ENCODE measurements around the gene XXYLT1. TPM values are rescaled to one million over a fixed set of nuclear protein-coding genes. Genes with fewer than 3 reads are reported as not detected.
A peak's percentile ranks its signal among the peaks of the same experiment; 100 is the strongest.

Gene XXYLT1
- total and polyA plus RNA-seq, 2 of the 4 experiments (the other 2 are of a cell fraction), result 14.7 to 18.1 TPM

DNA sequence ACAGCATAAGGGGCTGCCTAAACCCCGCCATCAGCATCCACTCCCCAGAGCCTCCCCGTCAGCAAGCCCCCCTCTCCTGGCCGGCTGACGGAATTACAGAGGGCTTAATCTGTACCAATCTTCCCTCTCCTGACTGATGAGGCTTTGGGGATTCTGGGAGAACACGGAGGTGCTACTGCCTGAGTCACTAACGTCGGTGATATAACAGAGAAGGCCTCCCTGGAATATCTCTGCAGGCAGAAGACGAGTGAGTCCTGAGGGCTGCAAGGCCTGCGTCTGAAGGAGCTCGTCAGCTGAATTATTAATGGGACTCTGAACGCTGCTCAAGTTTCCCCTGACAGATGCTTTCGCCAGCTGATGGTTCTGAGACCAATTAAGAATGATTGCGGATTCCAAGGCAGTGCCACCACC is 147.7 kb downstream of the XXYLT1 start:
- no peak overlapping the region for H3K27ac ChIP-seq (ENCODE audit: insufficient read depth, low read length)
- TF ChIP-seq, protein P1, sequence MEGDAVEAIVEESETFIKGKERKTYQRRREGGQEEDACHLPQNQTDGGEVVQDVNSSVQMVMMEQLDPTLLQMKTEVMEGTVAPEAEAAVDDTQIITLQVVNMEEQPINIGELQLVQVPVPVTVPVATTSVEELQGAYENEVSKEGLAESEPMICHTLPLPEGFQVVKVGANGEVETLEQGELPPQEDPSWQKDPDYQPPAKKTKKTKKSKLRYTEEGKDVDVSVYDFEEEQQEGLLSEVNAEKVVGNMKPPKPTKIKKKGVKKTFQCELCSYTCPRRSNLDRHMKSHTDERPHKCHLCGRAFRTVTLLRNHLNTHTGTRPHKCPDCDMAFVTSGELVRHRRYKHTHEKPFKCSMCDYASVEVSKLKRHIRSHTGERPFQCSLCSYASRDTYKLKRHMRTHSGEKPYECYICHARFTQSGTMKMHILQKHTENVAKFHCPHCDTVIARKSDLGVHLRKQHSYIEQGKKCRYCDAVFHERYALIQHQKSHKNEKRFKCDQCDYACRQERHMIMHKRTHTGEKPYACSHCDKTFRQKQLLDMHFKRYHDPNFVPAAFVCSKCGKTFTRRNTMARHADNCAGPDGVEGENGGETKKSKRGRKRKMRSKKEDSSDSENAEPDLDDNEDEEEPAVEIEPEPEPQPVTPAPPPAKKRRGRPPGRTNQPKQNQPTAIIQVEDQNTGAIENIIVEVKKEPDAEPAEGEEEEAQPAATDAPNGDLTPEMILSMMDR (conservative IDR thresholded peaks at IDR 0.05; ENCODE audit: low read depth, low read length), result 0 out of 2 replicates have a peak, but pooled peaks have one; percentile 18
- TF ChIP-seq MXI1 (IDR thresholded peaks at IDR 0.05; ENCODE audit: borderline replicate concordance, low read depth, low read length), result no peak
- TF ChIP-seq NFE2L2 (IDR thresholded peaks at IDR 0.05; ENCODE audit: low read depth, low read length), result no peak
- TF ChIP-seq FOS (IDR thresholded peaks at IDR 0.05; ENCODE audit: low read depth, low read length), result no peak
- no peak for TF ChIP-seq SMC3 (IDR thresholded peaks at IDR 0.05; ENCODE audit: low read depth, low read length)
- TF ChIP-seq, protein P2, sequence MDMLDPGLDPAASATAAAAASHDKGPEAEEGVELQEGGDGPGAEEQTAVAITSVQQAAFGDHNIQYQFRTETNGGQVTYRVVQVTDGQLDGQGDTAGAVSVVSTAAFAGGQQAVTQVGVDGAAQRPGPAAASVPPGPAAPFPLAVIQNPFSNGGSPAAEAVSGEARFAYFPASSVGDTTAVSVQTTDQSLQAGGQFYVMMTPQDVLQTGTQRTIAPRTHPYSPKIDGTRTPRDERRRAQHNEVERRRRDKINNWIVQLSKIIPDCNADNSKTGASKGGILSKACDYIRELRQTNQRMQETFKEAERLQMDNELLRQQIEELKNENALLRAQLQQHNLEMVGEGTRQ (IDR thresholded peaks at IDR 0.05; ENCODE audit: low read depth, low read length), result no peak
- TF ChIP-seq RAD21 (IDR thresholded peaks at IDR 0.05; ENCODE audit: low read length), result 0 out of 2 replicates have a peak, but pooled peaks have one; percentile 20
- no peak overlapping the region for H2BK15ac ChIP-seq (ENCODE audit: low read depth, low read length)
- ATAC-seq (ENCODE audit: low read depth) (no peak), DNase-seq (peak; percentile 32)
- no peaks in the 10 kb centered on the region for H4K20me1 ChIP-seq (ENCODE audit: insufficient read depth, low read length)
- 0 out of 2 replicates have a peak overlapping the region, but pooled peaks have one; percentile 6 for H2AK5ac ChIP-seq (ENCODE audit: low read depth, low read length)
- peak overlapping the region; percentile 14 for H2AFZ ChIP-seq (replicated peaks; ENCODE audit: low read length, poor library complexity)
- in situ Hi-C loops (cut with MboI; ENCODE audit: low sequenced_read_pairs) (no loop called here), intact Hi-C loops (cut with micrococcal nuclease) (no loop called here), dilution Hi-C loops (cut with HindIII; ENCODE audit: low sequenced_read_pairs, unreplicated experiment) (no loop called here)
- CTCF ChIA-PET, result interaction anchor here (0.5 to 1.0 kb wide), 2 partner anchors 441 to 698 kb away, joined by 3 to 5 read pairs; no protein-coding TSS in a partner anchor
- H4K5ac ChIP-seq (ENCODE audit: low read depth, low read length), result no peak overlapping the region
- POLR2A ChIA-PET (ENCODE audit: unreplicated experiment), result no interaction called here
- H3K4me2 ChIP-seq (ENCODE audit: low read depth, low read length), result no peak overlapping the region
- no peak overlapping the region for H2AK9ac ChIP-seq (replicated peaks; ENCODE audit: low read depth, low read length, poor library complexity)
- peaks cover 7 to 40% of the 10 kb centered on the region in 2 experiments for H3K79me1 ChIP-seq (ENCODE audit: low read depth in 1 of 2, low read length in 2 of 2)
- no peak overlapping the region for H3K9ac ChIP-seq (ENCODE audit: low read depth, low read length)
- no peak overlapping the region for H3K4me3 ChIP-seq (ENCODE audit: insufficient read depth, low read depth, low read length)
- no peak overlapping the region for H2BK20ac ChIP-seq (ENCODE audit: low read depth, low read length)
- no peak overlapping the region for H3K18ac ChIP-seq (ENCODE audit: low read depth, low read length)
- H3K36me3 ChIP-seq (ENCODE audit: control insufficient read depth, insufficient read depth, low read length), result no peaks in the 10 kb centered on the region
- H3K14ac ChIP-seq (replicated peaks; ENCODE audit: low read depth, low read length), result 0 out of 2 replicates have a peak overlapping the region, but pooled peaks have one; percentile 23
- peaks cover 19% of the 10 kb centered on the region for H3K9me1 ChIP-seq (ENCODE audit: insufficient read depth, low read length)
- no peak overlapping the region; the same call in 1 of the 2 replicates for H4K91ac ChIP-seq (ENCODE audit: insufficient read depth, low read depth, low read length)
- BruUV-seq (replicated peaks), result no TSS peak
- H4K8ac ChIP-seq (ENCODE audit: low read depth in 2 of 2, low read length in 2 of 2), result no peak overlapping the region
- H2BK120ac ChIP-seq (ENCODE audit: low read depth, low read length), result no peak overlapping the region
- H3K4ac ChIP-seq (ENCODE audit: low read depth, low read length), result no peak overlapping the region
- 82% methylated on average over 6 of the region's 13 CpGs; no CpG with 5 or more reads in 1 of the 2 experiments for WGBS, 2 experiments (ENCODE audit: extremely low coverage in 2 of 2, insufficient read length in 1 of 2)
- no peaks in the 10 kb centered on the region for H3K9me3 ChIP-seq (ENCODE audit: control insufficient read depth, insufficient read depth, low read length)
- H3K56ac ChIP-seq (ENCODE audit: extremely low read depth, insufficient read depth, low read length), result no peak overlapping the region
- no peak overlapping the region for H3K23ac ChIP-seq (ENCODE audit: low read depth, low read length)
- H2BK5ac ChIP-seq (ENCODE audit: low read depth, low read length, poor library complexity, severe bottlenecking), result no peak overlapping the region
- no peaks in the 10 kb centered on the region for H3K27me3 ChIP-seq (ENCODE audit: control insufficient read depth, insufficient read depth, low read length)
- H3K4me1 ChIP-seq (ENCODE audit: control insufficient read depth, insufficient read depth, low read length), result peaks cover 10% of the 10 kb centered on the region

All from IMR-90 (cell line).